NCI-H2107 treated with DMSO at 0.1 percent for 48 hours (cell line): ENCODE measurements around the gene CELF4.

Source experiments
- DNase-seq: peaks from one replicate; lab custom pipeline; 2025; ENCODE audit not compliant: unreplicated experiment; lab: John Stamatoyannopoulos, UW

Gene CELF4

DNA sequence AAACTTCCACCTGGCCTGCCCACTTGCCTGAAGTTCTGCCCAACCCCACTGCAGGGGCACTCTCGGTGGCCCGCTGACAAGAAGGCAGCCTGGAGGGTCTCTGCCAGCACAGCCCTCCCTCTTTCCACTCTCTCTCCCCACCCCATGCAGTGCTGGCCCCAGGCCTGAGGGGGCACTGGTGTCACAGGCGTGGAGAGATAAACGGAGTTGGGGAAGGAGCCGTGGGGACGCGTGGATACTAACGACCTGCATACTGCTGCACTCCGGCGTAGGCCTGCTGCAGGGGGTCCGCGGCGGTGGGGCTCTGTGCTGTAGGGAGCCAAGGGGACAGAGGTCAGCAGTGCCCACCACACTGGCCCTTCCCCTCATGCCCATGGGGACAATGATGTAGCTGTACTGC lies 299.3 kb downstream of the CELF4 start:
- no peak for DNase-seq

DNA sequence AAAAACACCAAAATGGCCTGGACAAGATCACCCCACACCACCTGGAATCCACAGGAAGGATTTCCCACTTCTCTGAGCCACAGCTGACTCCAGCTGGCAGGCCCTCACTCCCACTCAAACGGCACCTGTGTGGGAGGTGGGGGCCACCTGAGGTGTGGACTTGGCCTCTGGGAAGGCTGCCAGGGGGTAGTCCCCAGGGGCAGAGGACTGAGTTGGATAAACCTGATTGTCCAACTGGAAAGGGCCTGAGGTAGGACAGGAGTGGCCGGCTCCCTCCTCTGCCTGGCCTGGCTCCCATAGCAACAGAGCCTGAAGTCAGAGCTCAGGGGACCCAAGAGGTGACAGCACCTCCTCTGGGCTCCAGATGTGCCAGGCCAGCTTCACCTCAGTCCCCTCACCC lies 300.2 kb downstream of the CELF4 start:
- DNase-seq, result no peak

DNA sequence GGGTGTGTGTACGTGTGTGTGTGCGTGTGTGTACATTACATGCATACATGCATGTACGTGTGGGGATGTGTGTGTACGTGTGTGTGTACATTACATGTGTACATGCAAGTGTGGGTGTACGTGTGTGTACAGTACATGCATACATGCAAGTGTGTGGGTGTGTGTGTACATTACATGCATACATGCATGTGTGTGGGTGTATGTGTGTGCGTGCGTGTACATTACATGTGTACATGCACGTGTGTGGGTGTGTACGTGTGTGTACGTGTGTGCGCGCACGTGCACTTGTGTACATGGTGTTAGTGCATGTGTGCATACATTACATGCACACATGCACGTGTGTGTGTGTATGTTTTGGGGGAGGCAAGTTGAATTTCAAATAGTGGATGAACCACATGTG lies 300.6 kb downstream of the CELF4 start:
- DNase-seq, result no peak

DNA sequence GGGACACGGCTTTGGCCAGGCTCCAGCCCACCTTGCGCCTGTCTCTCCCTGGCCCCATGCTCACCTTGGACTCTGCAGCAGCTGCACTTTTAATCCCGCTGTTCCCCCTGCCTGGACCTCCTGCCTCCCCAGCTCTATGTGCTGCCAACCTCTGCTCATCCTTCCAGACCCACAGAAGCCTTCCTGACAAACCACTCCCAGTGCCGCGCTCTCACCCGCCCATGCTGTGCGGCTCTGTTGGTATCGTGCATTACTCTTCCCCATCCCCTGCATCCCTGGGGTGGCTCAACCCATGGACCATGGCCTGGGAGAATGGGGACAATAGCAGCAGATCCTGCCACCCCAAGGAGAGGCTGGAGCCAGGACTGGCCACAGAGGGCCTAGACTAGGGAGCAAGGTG lies 303.6 kb downstream of the CELF4 start:
- DNase-seq, result no peak

DNA sequence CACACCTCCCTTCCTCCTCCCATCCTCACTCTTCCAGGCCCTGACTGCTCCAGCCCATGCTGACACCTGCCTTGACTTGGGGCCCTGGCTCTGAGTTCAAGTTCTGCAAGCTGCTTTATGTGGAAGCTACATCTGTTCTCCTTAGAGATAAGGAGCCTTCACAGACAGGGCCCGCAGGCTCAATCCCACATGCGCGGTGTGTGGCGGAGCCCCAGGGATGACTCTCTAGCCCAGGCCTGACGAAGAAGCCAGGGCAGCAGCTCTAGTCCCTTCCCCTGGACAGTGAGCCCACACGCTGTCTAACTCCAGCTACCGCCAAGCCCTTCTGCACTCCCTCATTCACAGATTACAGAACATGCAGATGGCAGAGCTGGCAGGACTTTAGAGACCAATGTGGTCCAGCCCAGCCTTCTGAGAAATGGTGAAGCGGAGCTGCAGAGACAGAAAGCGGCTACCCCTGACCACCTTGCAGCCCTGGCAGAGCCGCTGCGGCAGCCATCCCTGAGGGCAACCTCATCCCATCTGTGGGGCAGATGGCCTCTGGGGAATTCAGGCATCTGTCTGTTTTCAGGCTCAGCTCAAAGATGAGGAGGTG lies 304.3 kb downstream of the CELF4 start:
- DNase-seq, result no peak

DNA sequence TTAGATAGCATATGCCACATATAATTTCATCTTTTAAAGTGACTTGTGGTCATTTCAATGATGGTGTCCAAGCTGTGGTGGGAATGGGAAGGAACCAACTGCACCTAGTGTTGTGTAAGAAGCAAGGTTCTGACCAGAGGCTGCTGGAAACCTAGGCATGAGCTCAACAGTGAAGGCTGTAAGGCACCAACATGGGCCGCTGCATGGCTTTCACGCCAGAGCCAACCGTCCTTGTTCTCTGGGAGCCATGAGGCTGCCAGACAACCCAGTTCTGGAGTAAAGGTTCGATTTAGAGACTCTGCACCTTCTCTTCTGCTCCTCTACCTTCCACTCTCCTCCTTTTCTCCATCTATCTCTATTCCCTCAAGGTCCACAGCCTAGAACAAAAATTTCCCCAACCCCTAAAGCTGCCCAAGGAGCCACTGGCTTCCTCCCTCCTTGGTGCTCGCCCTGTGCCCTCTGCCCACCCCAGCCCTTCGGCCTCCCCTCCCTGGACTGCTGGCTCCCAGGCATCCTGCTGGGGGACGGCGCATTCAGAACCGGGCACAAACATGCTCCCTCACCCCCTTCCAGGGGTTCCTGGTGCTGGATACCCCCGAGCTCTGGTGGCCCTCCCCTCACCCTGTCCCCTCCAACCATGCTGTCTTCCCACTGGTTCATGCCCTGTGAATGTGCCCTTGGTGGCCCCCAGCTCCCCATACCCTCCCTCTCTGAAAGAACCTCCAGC lies 305.1 kb downstream of the CELF4 start:
- DNase-seq, result no peak

DNA sequence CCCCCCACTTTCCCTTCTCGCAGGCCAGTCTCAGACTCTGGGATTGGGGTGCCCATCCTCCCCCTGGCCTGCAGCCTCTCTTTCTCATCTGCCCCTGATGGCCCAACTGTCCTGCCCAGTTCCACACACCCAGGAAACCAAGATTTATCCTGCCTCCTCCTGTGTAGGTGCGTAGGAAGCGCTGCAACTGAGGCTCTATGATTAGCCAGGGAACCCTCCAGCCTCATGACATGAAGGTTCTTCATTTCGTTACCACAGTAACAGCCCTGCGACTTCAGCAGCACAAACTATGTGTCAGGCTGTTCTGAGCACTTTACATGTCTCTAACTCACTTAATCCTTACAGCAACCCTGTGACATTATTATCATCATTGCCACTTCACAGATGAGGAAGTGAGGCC lies 305.9 kb downstream of the CELF4 start:
- no peak for DNase-seq

DNA sequence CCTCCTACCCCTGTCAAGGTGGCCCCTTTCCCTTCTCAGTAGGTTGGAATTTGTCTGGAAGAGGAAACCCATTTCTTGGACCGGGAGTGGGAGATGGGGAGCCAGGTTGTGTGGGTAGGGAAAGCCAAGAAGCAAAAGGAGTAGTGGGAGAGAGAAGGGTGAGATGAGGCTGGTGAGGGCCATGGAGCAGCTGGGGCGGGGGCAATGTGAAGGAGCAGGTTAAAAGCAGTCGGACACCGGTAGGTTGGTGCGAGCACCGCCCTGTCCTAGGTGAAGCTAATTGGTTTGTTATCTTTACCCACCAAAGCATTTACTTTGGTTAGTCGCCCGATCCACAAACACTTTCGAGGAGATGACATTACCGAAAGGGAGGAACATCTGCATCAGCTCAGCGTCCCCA lies 306.8 kb downstream of the CELF4 start:
- DNase-seq, result no peak

DNA sequence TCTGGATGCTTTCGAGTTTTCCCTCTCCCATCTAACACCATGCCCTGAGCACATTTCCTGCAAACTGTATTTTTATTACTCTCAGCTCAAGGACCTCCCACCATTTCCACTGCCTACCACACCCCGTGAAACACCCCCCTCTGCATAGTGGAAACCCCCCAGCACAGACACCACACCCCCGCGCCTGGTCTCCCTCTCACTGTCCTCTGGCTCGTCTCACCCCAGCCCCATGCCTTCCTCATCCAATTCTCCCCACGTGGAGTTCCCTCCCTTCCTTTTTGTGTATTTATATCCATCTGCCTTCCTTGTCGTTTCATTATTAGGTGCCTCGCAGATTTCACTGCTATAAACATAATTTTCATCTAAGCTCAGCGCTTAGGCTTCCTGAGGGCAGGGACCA lies 307.5 kb downstream of the CELF4 start:
- no peak for DNase-seq

DNA sequence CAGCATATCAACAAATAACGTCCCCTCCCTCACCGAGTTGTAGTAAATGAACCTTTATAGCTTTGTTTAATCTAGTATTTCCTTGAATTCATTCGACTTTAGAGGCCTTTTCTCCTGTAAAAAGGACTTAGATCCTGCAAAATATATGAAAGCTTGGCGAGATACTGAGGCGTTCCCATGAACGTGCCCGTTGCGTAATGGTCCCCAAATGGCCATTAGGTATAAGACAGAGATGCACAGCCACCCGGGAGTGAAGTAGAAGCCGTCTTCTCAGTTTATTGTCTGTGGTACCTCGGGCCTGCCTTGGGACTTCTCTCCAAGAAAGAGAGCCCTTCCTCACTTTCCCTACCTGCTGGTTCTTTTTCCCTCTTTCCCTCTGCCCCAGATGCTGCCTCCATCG lies 310.6 kb downstream of the CELF4 start:
- DNase-seq, result no peak

DNA sequence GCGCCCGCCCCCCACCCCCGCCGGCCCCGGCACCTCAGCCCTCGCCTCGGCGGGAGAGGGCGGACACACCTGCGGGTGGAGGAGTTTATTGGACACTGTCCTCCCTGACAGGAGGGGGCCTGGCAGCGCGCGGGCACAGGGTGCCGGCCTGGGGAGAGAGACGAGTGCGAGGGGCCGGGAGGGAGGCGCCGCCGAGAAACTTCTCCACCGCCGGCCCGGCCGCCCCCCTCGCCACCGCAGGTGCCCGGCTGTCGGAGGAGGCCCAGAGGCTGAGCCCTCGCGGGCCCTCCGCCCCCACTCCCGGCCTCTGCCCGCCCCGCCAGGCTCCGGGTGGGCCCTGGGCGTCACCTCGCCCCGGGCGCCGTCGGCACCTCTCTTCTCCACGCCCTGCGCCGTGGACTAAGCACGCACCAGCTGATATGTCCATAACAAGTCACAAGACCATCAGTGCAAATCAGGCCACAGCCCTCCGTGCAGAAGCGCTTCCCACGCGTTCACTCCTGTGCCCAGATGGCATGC lies 311.3 kb downstream of the CELF4 start:
- DNase-seq, result no peak

DNA sequence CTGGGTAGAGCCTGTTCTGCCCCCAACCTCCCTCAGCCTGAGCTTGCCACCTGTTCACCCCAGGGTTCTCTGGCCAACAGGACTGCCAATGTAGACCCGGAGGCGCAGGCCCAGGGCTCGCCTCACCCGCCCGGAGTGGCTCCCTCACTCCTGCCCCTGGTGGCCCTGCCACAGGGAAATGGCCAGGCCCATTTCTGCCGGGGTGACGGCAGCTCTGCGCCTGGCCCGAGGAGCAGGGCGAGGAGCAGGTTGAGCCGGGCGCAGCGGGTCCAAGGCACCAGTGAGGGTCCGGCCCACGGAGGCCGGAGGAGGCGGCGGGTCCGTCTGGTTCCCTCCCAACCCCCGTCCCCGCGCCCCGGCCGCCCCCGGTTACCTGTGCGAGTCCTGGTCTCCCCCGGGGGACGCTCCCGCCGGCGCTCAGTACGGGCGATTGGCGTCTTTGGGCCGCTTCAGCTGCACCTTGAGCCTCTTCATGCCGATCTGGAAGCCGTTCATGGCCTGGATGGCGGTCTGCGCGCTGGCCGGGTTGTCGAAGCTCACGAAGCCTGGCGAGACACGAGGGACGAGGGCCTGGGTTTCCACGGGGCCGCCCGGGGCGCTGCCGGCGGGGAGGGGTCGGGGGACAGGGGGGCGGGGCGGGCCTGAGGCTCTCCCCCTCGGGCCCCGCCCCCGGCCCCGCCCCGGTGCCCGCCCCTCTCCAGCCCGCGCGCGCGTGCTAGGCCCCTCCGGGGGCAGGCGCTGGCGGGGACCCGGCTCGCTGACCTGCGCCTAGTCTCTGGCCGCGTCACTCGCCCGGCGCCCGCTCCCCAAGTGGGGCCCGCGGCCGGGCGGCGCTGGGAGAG lies 312.0 kb downstream of the CELF4 start:
- DNase-seq, result no peak

DNA sequence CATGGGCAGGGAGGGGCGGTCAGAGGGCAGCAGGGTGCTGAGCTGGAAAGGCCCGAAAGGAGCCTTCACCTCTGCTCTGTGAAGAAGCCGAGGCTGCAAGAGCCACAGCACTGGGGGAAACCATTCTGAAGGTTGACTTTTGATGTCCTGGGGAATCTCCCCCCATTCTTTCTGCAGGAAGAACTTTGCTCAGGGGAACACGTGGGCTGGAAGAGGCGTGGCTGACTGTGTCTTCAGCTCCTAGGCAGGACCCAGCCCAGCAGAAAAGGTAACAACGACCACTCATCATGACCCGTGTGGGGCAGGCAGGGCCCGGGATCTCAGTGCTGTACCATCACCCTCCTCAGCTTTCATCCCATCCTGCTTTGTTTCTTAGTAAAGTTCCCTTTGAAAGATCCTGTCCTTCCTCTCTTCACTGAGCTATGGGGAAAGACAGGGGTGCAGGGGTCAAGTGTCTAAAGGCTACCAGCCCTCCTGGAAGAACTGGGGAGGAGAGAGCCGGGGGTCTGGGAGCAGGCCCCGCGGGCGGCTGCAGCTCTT lies 312.7 kb downstream of the CELF4 start:
- DNase-seq, result no peak

DNA sequence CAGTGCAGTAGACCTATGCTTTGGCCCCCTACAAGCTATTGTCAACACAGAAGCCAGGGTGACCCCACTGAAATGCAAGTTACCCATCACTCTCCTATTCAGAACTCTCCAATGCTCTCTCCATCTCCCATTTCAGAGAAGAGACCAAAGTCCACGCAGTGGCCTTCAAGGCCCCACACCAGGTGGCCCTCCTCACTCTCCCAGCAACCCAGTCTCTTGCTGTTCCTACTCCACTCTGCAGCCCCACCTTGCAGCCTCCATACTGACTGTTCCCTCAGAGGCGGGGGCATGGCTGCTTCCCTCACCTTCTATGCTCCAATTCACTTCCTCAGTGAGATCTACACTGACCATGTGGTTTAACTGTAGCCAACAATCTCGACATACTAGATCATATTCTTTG lies 313.3 kb downstream of the CELF4 start:
- no peak for DNase-seq

DNA sequence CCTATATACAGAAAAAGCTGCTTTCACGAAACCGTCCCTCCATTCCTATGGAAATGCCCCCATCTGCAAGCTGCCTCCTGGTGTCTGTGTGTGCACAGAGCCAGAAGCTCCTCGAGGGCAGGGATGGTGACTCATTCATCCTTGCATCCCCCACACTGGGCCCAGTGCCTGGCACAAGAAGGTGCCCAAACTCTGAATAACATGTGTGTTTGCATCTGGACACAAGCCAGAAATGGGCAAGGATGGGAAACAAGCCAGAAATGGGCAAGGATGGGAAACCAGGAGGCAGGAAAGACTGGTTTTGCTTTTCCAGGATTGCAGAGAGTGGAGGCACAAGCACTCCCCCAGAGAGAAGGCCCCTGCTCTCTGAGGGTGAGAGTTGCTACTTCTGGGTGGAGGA lies 313.9 kb downstream of the CELF4 start:
- DNase-seq, result no peak

DNA sequence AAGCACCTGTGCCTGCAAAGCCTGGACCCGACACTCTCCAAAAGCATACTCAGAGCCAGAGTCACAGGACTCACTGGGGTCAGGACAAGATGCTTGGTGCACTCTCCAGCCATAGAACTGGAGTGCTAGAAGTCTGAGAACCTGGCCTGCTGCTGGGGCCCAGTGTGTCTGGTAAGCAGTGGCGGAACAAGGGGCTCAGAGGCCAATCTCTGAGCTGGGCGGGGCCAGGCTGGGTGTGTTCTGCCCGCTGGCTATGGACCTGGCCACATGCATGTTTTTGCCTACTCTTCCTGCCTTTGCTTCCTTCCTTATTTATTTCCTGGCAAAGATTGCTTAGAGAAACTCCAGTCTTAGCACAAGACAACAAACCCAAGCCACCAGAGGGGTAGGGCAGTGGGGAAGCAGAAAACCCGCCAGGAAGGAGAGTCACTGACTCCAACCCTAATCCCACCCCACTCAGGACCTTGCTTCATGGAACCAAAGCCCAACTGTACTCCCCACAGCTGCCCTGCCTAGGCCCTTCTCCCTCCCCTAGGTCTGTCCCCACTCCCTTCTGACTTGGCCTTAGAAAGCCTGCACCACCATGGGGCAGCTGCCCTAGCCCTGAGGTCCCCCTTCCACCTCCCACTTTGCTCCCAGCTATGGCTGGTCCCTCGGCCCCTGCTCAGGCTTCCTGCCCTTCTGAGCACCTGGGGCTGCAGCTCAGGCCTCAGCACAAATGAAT lies 315.5 kb downstream of the CELF4 start:
- DNase-seq, result no peak

DNA sequence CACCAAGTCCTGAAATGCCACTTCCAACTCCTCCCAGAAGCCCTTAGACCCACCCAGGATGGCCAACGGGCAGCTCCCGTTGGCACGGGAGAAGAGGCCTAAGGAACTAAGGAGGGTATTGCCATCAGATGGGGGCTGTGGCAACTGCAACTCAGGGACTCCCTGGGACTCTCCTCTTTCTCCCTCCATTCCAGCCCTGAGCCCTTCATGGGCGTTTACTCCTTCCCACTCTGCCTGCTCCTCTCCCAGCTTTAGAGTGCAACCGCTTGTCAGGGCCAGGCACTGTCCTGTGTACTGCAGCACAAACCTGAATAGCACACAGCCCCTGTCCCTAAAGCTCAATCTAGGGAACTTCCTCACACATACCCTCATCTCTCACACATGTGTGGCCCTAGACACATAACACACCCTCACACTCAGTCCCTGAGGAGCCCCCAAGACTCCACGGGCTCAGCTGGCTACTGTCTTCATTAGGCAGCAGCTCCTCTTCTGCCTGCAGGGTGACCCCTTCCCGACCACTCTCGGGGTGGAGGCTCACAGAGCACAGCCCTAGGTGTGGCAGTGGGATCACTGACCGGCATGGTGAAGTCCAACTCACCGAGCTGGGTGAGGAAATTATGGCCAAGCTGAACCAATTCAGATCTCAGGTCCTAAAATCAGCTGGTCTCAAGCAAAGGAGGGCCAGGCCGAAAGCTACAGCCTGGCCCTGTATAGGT lies 316.3 kb downstream of the CELF4 start:
- no peak for DNase-seq

DNA sequence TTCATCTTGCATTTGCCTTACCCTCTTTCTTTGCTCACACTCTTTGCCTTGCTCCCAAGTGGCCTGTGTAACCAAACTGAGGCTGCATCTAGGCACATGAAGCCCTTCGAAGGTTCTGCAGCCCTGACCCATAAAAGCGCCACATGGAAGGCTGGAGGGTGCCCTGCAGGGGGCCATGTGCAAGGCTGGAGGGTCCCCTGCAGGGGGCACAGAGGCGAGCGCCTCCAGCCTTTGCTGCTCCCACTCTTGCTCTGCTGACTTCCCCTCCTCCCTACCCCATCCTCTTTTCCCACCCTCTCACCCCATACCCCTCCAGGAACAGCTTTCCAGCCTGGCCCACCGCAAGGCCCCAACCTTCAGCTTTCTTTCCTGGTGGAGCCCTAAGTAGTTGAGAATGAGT lies 317.3 kb downstream of the CELF4 start:
- DNase-seq, result no peak

DNA sequence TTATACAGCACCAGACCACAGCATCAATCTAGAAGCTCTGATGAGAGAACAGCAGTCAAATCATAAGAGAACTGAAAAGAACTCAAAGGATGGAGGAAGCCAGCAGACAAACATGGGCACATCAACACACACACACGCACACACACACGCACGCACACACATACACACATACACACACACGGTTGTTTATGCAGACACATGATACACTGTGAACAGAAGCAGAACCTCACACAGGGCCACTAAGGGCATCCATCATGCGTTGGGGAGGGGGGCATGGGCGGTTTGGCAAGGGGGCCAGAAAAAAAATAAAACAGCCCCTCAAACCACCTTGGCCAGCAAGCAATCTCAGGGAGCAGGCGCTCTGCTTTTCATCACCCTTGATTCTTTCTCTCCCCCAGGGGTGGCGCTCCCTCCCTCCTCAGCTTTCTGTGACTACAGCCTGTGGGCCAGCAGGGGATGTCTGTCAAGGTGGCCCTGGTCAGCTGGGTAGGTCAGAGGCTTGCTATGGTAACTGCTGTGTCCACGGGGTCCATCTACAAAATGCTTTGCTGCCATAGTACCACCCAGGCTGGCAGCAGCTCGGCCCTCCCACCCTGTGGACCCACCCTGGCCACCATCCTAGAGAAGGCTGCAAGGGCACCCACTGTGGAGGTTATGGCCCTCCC lies 318.0 kb downstream of the CELF4 start:
- DNase-seq, result no peak

DNA sequence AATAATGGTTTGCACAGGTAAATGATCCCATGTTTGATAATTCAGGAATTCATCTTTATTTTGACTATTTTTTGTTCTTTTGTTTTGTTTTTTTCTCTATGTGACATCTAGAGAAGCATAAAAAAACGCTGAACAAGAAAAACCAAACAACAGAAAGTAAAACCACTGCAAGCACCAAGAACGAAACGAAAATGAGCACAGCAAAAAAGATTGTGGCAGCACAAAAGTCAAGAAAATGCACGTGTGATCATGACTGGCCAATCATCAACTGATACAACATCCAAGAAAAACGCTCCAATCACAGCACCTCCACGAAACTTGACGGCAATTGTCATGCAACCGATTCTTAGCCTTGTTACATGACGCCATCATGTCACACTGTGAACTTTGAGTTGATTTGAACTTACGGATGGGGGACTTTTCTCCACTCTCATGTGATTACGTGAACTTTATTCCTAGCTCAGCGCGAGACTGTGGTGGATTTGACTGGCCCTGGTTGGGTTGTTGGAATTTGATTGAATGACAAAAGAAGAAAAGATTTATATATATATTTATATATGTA lies 318.7 kb downstream of the CELF4 start:
- no peak for DNase-seq
